ENCODE data around the gene CNR2. TPM values are rescaled to one million over a fixed set of nuclear protein-coding genes. Genes with fewer than 3 reads are reported as not detected.
"Not testable (repeated sequence)": the region's sequence is repeated elsewhere in the genome, so short reads cannot be mapped to it uniquely, and the experiment has no call there.

Gene CNR2
- total RNA-seq, 2 donors from 2014 or later, result 0.04 TPM; not detected in 1

- DNase-seq (ENCODE audit: low spot score), result no peak
- Histone ChIP-seq H3K27me3 (no peaks in the 10 kb centered on the region), H3K4me3 (no peak overlapping the region), H3K36me3 (peaks cover 11% of the 10 kb centered on the region), H3K9me3 (no peaks in the 10 kb centered on the region), H3K27ac (no peak overlapping the region), H3K4me1 (no peaks in the 10 kb centered on the region)
- TF ChIP-seq CTCF (IDR thresholded peaks at IDR 0.05), result no peak
These were observed 68.0 kb downstream of the CNR2 start for GRCh38 chr1:23845163-23845562.

GRCh38 chr1:23843644-23844043 is 69.5 kb downstream of the CNR2 start:
- H3K27me3 ChIP-seq, result no peaks in the 10 kb centered on the region
- H3K36me3 ChIP-seq, result peaks cover 11% of the 10 kb centered on the region
- no peaks in the 10 kb centered on the region for H3K4me1 ChIP-seq
- DNase-seq (ENCODE audit: low spot score), result no peak
- H3K9me3 ChIP-seq, result no peaks in the 10 kb centered on the region
- H3K27ac ChIP-seq, result no peak overlapping the region
- TF ChIP-seq CTCF (IDR thresholded peaks at IDR 0.05), result no peak
- no peak overlapping the region for H3K4me3 ChIP-seq

- Histone ChIP-seq H3K27me3 (no peaks in the 10 kb centered on the region), H3K27ac (no peak overlapping the region), H3K4me3 (peak overlapping the region in 1 of 2 donors; percentile 43), H3K9me3 (no peaks in the 10 kb centered on the region), H3K4me1 (peaks cover 0 to 8% of the 10 kb centered on the region in 2 donors), H3K36me3 (no peaks in the 10 kb centered on the region)
- DNase-seq (ENCODE audit: low spot score), result peak; percentile 62
- TF ChIP-seq CTCF (IDR thresholded peaks at IDR 0.05), result no peak
These were observed 74.7 kb downstream of the CNR2 start for GRCh38 chr1:23838401-23838866.

DNA sequence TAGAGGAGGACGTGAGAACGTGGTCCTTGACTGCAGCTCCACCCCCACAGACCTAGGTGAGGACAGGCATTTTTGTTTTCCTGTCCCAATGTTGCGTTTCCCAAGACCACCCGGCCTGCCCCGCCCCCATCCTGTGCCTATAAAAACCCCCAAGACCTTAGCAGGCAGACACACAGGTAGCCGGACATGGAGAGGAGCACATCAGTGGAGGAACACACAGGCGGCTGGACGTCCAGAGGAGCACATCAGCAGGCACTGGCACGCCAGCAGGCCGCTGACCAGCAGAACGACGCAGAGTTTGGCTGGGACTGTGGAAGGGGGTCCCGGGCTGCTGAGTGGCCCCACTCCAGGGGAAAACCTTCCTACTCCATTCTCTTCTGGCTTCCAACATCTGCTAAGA is 75.3 kb downstream of the CNR2 start:
- no peaks in the 10 kb centered on the region for H3K9me3 ChIP-seq
- TF ChIP-seq CTCF (IDR thresholded peaks at IDR 0.05), result no peak
- no peak overlapping the region for H3K27ac ChIP-seq
- H3K27me3 ChIP-seq, result no peaks in the 10 kb centered on the region
- peak overlapping the region in 1 of 2 donors; percentile 43 for H3K4me3 ChIP-seq
- peaks cover 0 to 8% of the 10 kb centered on the region in 2 donors for H3K4me1 ChIP-seq
- DNase-seq (ENCODE audit: low spot score), result no peak
- H3K36me3 ChIP-seq, result no peaks in the 10 kb centered on the region

GRCh38 chr1:23836037-23836436 is 77.1 kb downstream of the CNR2 start:
- H3K27me3 ChIP-seq, result no peaks in the 10 kb centered on the region
- peaks cover 0 to 8% of the 10 kb centered on the region in 2 donors for H3K4me1 ChIP-seq
- no peaks in the 10 kb centered on the region for H3K9me3 ChIP-seq
- no peak for DNase-seq (ENCODE audit: low spot score)
- H3K4me3 ChIP-seq, result no peak overlapping the region
- H3K36me3 ChIP-seq, result no peaks in the 10 kb centered on the region
- no peak for TF ChIP-seq CTCF (IDR thresholded peaks at IDR 0.05)
- H3K27ac ChIP-seq, result no peak overlapping the region

GRCh38 chr1:23834156-23834555 is 79.0 kb downstream of the CNR2 start:
- H3K4me3 ChIP-seq; H3K27me3 ChIP-seq; H3K36me3 ChIP-seq; H3K27ac ChIP-seq; H3K9me3 ChIP-seq; H3K4me1 ChIP-seq; DNase-seq (ENCODE audit: low spot score): not testable (repeated sequence)
